Panc1 (cell line): ENCODE measurements around the gene SEBOX. TPM values are rescaled to one million over a fixed set of nuclear protein-coding genes. Genes with fewer than 3 reads are reported as not detected.

Experiments
- ATAC-seq: fragments of 200-7000 bp; cut with Tn5 transposase; 2 replicates; pipeline ENCODE4 v1.9.1; 2020; ENCODE audit warnings: mild to moderate bottlenecking, moderate library complexity
- BruUV-seq: library from RNA; stranded (reverse); fragments of 400-500 nt; replicated peaks from 2 replicates; lab custom pipeline; 2021; lab: Mats Ljungman, UMichigan
- CTCF ChIA-PET: fragments of 300-600 bp; sonication (Branson Sonifier 250); formaldehyde crosslinking; loops from one replicate; lab custom pipeline; 2022; ENCODE audit warnings: antibody characterized with exemption; lab: Charles Lee
- POLR2A ChIA-PET: fragments of 300-600 bp; sonication (Branson Sonifier 250); formaldehyde crosslinking; loops from one replicate; lab custom pipeline; 2022; ENCODE audit warnings: antibody characterized with exemption; lab: Charles Lee
- DNase-seq: peaks from one replicate; pipeline ENCODE4 v3.0.0-alpha.2; 2010; ENCODE audit warnings: low read depth, low spot score
- H3K27ac ChIP-seq: 2 replicates; pipeline ENCODE4 v1.5.1; 2011; ENCODE audit warnings: mild to moderate bottlenecking, low read length, inconsistent platforms
- H3K27me3 ChIP-seq: fragments of 200-500 bp; sonication (Bioruptor generic); 2 replicates; pipeline ENCODE4 v1.6.0; 2014; ENCODE audit warnings: low read length, inconsistent platforms; ENCODE audit not compliant: control insufficient read depth, insufficient read depth
- H3K36me3 ChIP-seq: fragments of 200-500 bp; sonication (Bioruptor generic); 2 replicates; pipeline ENCODE4 v1.5.1; 2014; ENCODE audit warnings: inconsistent platforms, mild to moderate bottlenecking, low read length, moderate library complexity; ENCODE audit not compliant: control insufficient read depth, insufficient read depth
- H3K4me1 ChIP-seq: 2 replicates; pipeline ENCODE4 v1.5.1; 2011; ENCODE audit warnings: inconsistent platforms, mild to moderate bottlenecking, low read length, moderate library complexity; ENCODE audit not compliant: control insufficient read depth, insufficient read depth
- H3K4me3 ChIP-seq, 2 experiments: 2 replicates each; pipeline ENCODE4 v1.5.1; 2011 to 2012; ENCODE audit warnings: low read depth in 2 of 2, low read length in 2 of 2, mild to moderate bottlenecking in 2 of 2, inconsistent platforms in 1 of 2, moderate library complexity in 1 of 2
- H3K9me3 ChIP-seq: fragments of 200-500 bp; sonication (Bioruptor generic); 2 replicates; pipeline ENCODE4 v1.5.1; 2014; ENCODE audit warnings: low read depth, mild to moderate bottlenecking, inconsistent platforms, low read length, moderate library complexity; ENCODE audit not compliant: control insufficient read depth, insufficient read depth
- POLR2AphosphoS5 ChIP-seq: IDR thresholded peaks from 2 replicates; pipeline ENCODE4 v1.6.1; 2012; ENCODE audit warnings: mild to moderate bottlenecking, low read depth, low read length, moderate library complexity
- SIN3A ChIP-seq: IDR thresholded peaks from 2 replicates; pipeline ENCODE4 v1.6.1; 2012; ENCODE audit warnings: low read depth, mild to moderate bottlenecking, low read length, moderate library complexity, borderline replicate concordance; ENCODE audit not compliant: insufficient read depth
- TCF7L2 ChIP-seq: IDR thresholded peaks from 2 replicates; pipeline ENCODE4 v1.6.1; 2011; ENCODE audit warnings: mild to moderate bottlenecking, low read depth, low read length, inconsistent platforms
- in situ Hi-C: cut with HindIII; loops from 2 replicates; pipeline ENCODE4 v1.10.0; 2016; ENCODE audit warnings: low sequenced_read_pairs, low pct_unique_long_range_greater_than_20kb
- intact Hi-C: fragments of 100-400 bp; cut with micrococcal nuclease; formaldehyde crosslinking; loops from one replicate; pipeline ENCODE4 v1.10.0; 2022; ENCODE audit not compliant: unreplicated experiment
- total RNA-seq: library from RNA; stranded (reverse); gene quantifications from one replicate; pipeline ENCODE4 v1.2.1, GENCODE V29; 2021; ENCODE audit not compliant: unreplicated experiment
- TF ChIP-seq, protein P1 (sequence below): fragments of 450-650 bp; IDR thresholded peaks from 2 replicates; pipeline ENCODE4 v1.5.1; 2017; ENCODE audit warnings: mild to moderate bottlenecking
- TF ChIP-seq, protein P2 (sequence below), 2 experiments: IDR thresholded peaks; 2 replicates each; pipeline ENCODE4 v1.6.1; 2011 to 2012; ENCODE audit warnings: low read depth in 2 of 2, control low read depth in 1 of 2, low read length in 1 of 2, mild to moderate bottlenecking in 1 of 2, moderate library complexity in 1 of 2; ENCODE audit not compliant: insufficient read depth in 1 of 2

SEBOX gene
- total RNA-seq, 1 experiment from 2014 or later, result not detected

DNA sequence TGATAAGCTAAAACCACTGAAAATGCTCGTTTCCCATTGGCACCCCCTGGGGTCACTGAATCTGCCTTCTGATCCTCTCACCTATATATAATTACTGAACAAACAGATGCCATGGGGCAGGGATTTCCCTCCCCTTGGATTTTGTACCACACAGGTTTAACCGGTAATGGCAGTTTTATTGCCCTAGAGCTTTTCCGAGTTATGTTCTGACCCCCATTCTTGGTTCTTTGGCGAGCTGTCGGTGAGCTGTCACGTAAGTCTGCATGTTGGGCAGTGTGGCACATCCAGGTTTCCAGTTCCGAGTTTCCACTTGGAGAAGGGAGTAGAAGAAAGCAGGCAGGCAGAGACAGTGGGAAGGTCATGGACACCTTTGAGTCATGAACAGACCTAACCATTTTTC, 38.9 kb downstream of the SEBOX start:
- Histone ChIP-seq H3K4me3 (no peak overlapping the region), H3K36me3 (no peaks in the 10 kb centered on the region), H3K27ac (no peak overlapping the region), H3K27me3 (no peaks in the 10 kb centered on the region), H3K9me3 (no peaks in the 10 kb centered on the region), H3K4me1 (0 out of 2 replicates have a peak, but pooled peaks cover 5% of the 10 kb centered on the region)
- no peak for DNase-seq
- intact Hi-C loops, result no loop called here
- ChIA-PET POLR2A (interaction anchor here (1.5 kb wide), 1 partner anchor 9 kb away, joined by 4 read pairs; the partner anchor contains the start of genes IFT20 and TNFAIP1), CTCF (no interaction called here)
- ATAC-seq, result no peak
- in situ Hi-C loops, result no loop called here
- TF ChIP-seq POLR2AphosphoS5, result no peak
- TF ChIP-seq, protein P1, sequence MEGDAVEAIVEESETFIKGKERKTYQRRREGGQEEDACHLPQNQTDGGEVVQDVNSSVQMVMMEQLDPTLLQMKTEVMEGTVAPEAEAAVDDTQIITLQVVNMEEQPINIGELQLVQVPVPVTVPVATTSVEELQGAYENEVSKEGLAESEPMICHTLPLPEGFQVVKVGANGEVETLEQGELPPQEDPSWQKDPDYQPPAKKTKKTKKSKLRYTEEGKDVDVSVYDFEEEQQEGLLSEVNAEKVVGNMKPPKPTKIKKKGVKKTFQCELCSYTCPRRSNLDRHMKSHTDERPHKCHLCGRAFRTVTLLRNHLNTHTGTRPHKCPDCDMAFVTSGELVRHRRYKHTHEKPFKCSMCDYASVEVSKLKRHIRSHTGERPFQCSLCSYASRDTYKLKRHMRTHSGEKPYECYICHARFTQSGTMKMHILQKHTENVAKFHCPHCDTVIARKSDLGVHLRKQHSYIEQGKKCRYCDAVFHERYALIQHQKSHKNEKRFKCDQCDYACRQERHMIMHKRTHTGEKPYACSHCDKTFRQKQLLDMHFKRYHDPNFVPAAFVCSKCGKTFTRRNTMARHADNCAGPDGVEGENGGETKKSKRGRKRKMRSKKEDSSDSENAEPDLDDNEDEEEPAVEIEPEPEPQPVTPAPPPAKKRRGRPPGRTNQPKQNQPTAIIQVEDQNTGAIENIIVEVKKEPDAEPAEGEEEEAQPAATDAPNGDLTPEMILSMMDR, result no peak
- TF ChIP-seq, protein P2, sequence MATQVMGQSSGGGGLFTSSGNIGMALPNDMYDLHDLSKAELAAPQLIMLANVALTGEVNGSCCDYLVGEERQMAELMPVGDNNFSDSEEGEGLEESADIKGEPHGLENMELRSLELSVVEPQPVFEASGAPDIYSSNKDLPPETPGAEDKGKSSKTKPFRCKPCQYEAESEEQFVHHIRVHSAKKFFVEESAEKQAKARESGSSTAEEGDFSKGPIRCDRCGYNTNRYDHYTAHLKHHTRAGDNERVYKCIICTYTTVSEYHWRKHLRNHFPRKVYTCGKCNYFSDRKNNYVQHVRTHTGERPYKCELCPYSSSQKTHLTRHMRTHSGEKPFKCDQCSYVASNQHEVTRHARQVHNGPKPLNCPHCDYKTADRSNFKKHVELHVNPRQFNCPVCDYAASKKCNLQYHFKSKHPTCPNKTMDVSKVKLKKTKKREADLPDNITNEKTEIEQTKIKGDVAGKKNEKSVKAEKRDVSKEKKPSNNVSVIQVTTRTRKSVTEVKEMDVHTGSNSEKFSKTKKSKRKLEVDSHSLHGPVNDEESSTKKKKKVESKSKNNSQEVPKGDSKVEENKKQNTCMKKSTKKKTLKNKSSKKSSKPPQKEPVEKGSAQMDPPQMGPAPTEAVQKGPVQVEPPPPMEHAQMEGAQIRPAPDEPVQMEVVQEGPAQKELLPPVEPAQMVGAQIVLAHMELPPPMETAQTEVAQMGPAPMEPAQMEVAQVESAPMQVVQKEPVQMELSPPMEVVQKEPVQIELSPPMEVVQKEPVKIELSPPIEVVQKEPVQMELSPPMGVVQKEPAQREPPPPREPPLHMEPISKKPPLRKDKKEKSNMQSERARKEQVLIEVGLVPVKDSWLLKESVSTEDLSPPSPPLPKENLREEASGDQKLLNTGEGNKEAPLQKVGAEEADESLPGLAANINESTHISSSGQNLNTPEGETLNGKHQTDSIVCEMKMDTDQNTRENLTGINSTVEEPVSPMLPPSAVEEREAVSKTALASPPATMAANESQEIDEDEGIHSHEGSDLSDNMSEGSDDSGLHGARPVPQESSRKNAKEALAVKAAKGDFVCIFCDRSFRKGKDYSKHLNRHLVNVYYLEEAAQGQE (IDR thresholded peaks at IDR 0.05; ENCODE audit: insufficient read depth in 1 of 2, low read depth in 2 of 2, low read length in 1 of 2), result no peak
- no TSS peak for BruUV-seq

DNA sequence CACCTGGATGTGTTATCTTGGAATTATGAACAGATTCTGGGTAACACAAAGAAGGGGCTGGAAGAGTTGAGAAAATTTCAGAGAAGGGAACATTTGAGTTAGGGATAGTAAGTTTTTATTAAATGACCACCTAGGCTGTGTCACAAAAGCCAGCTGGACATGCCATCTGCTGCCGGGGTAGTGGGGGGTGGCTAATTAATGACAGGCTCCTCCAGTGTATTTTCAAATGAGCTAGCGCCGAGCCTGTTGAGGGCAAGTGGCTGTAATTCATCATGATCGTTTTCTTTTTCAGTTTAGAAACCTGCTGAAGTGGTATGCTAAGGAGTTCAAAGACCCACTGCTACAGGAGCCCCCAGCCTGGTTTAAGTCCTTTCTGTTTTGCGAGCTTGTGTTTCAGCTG, 39.8 kb downstream of the SEBOX start:
- peaks cover 14% of the 10 kb centered on the region; the same call in 1 of the 2 replicates for H3K4me1 ChIP-seq
- no peak overlapping the region for H3K4me3 ChIP-seq
- TF ChIP-seq, protein P1, result no peak
- TF ChIP-seq, protein P2 (IDR thresholded peaks at IDR 0.05; ENCODE audit: insufficient read depth in 1 of 2, low read depth in 2 of 2, low read length in 1 of 2), result no peak
- TF ChIP-seq SIN3A, result no peak
- TF ChIP-seq TCF7L2, result no peak
- no peak for TF ChIP-seq POLR2AphosphoS5
- no TSS peak for BruUV-seq
- ChIA-PET CTCF (interaction anchor here (1.0 kb wide), 1 partner anchor 92 kb away, joined by 4 read pairs; no protein-coding TSS in a partner anchor), POLR2A (interaction anchor here (0.6 to 1.5 kb wide), 2 partner anchors 10 to 66 kb away, joined by 4 to 9 read pairs; partner anchors contain the start of genes IFT20 and TNFAIP1)
- no peaks in the 10 kb centered on the region for H3K27me3 ChIP-seq
- DNase-seq (no peak), ATAC-seq (no peak)
- no peaks in the 10 kb centered on the region for H3K36me3 ChIP-seq
- intact Hi-C loops, result no loop called here
- in situ Hi-C loops, result no loop called here
- no peaks in the 10 kb centered on the region for H3K9me3 ChIP-seq
- H3K27ac ChIP-seq, result no peak overlapping the region
